HG03442 (cell line): ENCODE results near the gene SHANK3.

Source experiments
- ATAC-seq: cut with Tn5 transposase; IDR thresholded peaks from one replicate; pipeline ENCODE4 v1.9.1; 2021; ENCODE audit warnings: mild to moderate bottlenecking, moderate library complexity; ENCODE audit not compliant: unreplicated experiment

Gene SHANK3

GRCh38 chr22:50677493-50678217, 5.0 kb downstream of the SHANK3 start:
- ATAC-seq, result no peak

- no peak for ATAC-seq
Measured at GRCh38 chr22:50678218-50678650, 5.6 kb downstream of the SHANK3 start.

GRCh38 chr22:50678651-50679521, 6.3 kb downstream of the SHANK3 start:
- no peak for ATAC-seq

GRCh38 chr22:50683086-50683993, 10.7 kb downstream of the SHANK3 start:
- ATAC-seq, result no peak

- no peak for ATAC-seq
Measured at GRCh38 chr22:50683994-50684371, 11.4 kb downstream of the SHANK3 start.

- no peak for ATAC-seq
Measured at GRCh38 chr22:50684501-50684900, 11.9 kb downstream of the SHANK3 start.

GRCh38 chr22:50684986-50685385, 12.4 kb downstream of the SHANK3 start:
- ATAC-seq, result no peak

GRCh38 chr22:50686794-50687193, 14.2 kb downstream of the SHANK3 start:
- ATAC-seq, result no peak

- ATAC-seq, result no peak
Measured at GRCh38 chr22:50687829-50688228, 15.2 kb downstream of the SHANK3 start.

- no peak for ATAC-seq
Measured at GRCh38 chr22:50688448-50688847, 15.8 kb downstream of the SHANK3 start.

- no peak for ATAC-seq
Measured at GRCh38 chr22:50691521-50691920, 18.9 kb downstream of the SHANK3 start.

- no peak for ATAC-seq
Measured at GRCh38 chr22:50693462-50693861, 20.8 kb downstream of the SHANK3 start.

- no peak for ATAC-seq
Measured at GRCh38 chr22:50694099-50694605, 21.5 kb downstream of the SHANK3 start.

GRCh38 chr22:50694766-50695420, 22.3 kb downstream of the SHANK3 start:
- no peak for ATAC-seq

- no peak for ATAC-seq
Measured at GRCh38 chr22:50695421-50696250, 23.0 kb downstream of the SHANK3 start.

- no peak for ATAC-seq
Measured at GRCh38 chr22:50696251-50696798, 23.7 kb downstream of the SHANK3 start.

GRCh38 chr22:50696799-50697561, 24.4 kb downstream of the SHANK3 start:
- ATAC-seq, result no peak
